Measurements from ENCODE around the gene KAZN.

The KAZN gene

GRCh38 chr1:14895727-14896126 is 297.2 kb downstream of the KAZN start:
- no peak for DNase-seq

GRCh38 chr1:14896381-14897079 is 298.0 kb downstream of the KAZN start:
- DNase-seq: no peak

GRCh38 chr1:14897080-14897449 is 298.6 kb downstream of the KAZN start:
- no peak for DNase-seq

- DNase-seq: no peak
These were observed 299.1 kb downstream of the KAZN start for GRCh38 chr1:14897547-14897946.

GRCh38 chr1:14897997-14898645 is 299.6 kb downstream of the KAZN start:
- DNase-seq: no peak

GRCh38 chr1:14899686-14900085 is 301.2 kb downstream of the KAZN start:
- no peak for DNase-seq

GRCh38 chr1:14901371-14901954 is 303.0 kb downstream of the KAZN start:
- DNase-seq: no peak

GRCh38 chr1:14903922-14904321 is 305.4 kb downstream of the KAZN start:
- no peak for DNase-seq

- no peak for DNase-seq
These were observed 308.2 kb downstream of the KAZN start for GRCh38 chr1:14906665-14907064.

GRCh38 chr1:14907416-14907815 is 308.9 kb downstream of the KAZN start:
- no peak for DNase-seq

- no peak for DNase-seq
These were observed 310.8 kb downstream of the KAZN start for GRCh38 chr1:14909273-14909672.

- no peak for DNase-seq
These were observed 311.5 kb downstream of the KAZN start for GRCh38 chr1:14909920-14910460.

GRCh38 chr1:14910984-14911721 is 312.7 kb downstream of the KAZN start:
- DNase-seq: no peak

- no peak for DNase-seq
These were observed 314.5 kb downstream of the KAZN start for GRCh38 chr1:14912839-14913481.

- DNase-seq: no peak
These were observed 315.1 kb downstream of the KAZN start for GRCh38 chr1:14913482-14914177.

- DNase-seq: no peak
These were observed 316.0 kb downstream of the KAZN start for GRCh38 chr1:14914351-14914988.

GRCh38 chr1:14915356-14916054 is 317.0 kb downstream of the KAZN start:
- peak in 1 of 2 experiments; percentile 27 for DNase-seq

- no peak for DNase-seq
These were observed 320.8 kb downstream of the KAZN start for GRCh38 chr1:14919289-14919688.

- no peak for DNase-seq
These were observed 321.3 kb downstream of the KAZN start for GRCh38 chr1:14919751-14920150.

- no peak for DNase-seq
These were observed 322.6 kb downstream of the KAZN start for GRCh38 chr1:14921057-14921456.

Measured in stimulated activated CD4-positive, alpha-beta T cell treated with anti-CD3 and anti-CD28 coated beads, Interleukin-4, amount 100 ng/mL, for 4 hours (primary cell).